Lower lobe of right lung (tissue), 2 donors: ENCODE results near the gene LY86. TPM values are rescaled to one million over a fixed set of nuclear protein-coding genes. Genes with fewer than 3 reads are reported as not detected.

ENCODE experiments used
- ATAC-seq, 2 donors: fragments of 200-7000 bp; cut with Tn5 transposase; one replicate each; pipeline ENCODE4 v1.9.1; 2020 to 2022; ENCODE audit warnings: mild to moderate bottlenecking in 2 of 2, moderate library complexity in 2 of 2
- DNase-seq: peaks from one replicate; pipeline ENCODE4 v3.0.0-alpha.2; 2020
- H3K27ac ChIP-seq: fragments of 200-600 bp; one replicate; pipeline ENCODE4 v1.8.0; 2022
- H3K27me3 ChIP-seq: fragments of 200-600 bp; one replicate; pipeline ENCODE4 v1.8.0; 2022; ENCODE audit warnings: low read depth
- H3K36me3 ChIP-seq: fragments of 200-600 bp; one replicate; pipeline ENCODE4 v1.8.0; 2022; ENCODE audit warnings: mild to moderate bottlenecking
- H3K4me1 ChIP-seq: fragments of 200-600 bp; one replicate; pipeline ENCODE4 v1.8.0; 2022
- H3K4me3 ChIP-seq: fragments of 200-600 bp; one replicate; pipeline ENCODE4 v1.8.0; 2022; ENCODE audit warnings: mild to moderate bottlenecking
- H3K9me3 ChIP-seq: fragments of 200-600 bp; one replicate; pipeline ENCODE4 v1.8.0; 2022
- CTCF ChIP-seq: fragments of 200-600 bp; IDR thresholded peaks from one replicate; pipeline ENCODE4 v1.8.0; 2022; ENCODE audit warnings: antibody characterized with exemption, mild to moderate bottlenecking
- intact Hi-C: fragments of 100-400 bp; cut with DNase I; formaldehyde crosslinking; loops from one replicate; pipeline ENCODE4 v1.11.0; 2022
- total RNA-seq: library from RNA; stranded (reverse); fragmentation: NEBNext Ultra II Directional; extraction: Animal tissue kit (Norgen Biotek cat#: 25700); gene quantifications from one replicate; pipeline ENCODE4 v1.2.1, GENCODE V29; 2021
- donor health status: DM: no; HTN: yes; CAD: no; lungs with severe emphysema.

Gene LY86
- total RNA-seq, 1 donor from 2014 or later: 20.2 TPM

GRCh38 chr6:6682225-6682624 is 93.7 kb downstream of the LY86 start:
- Histone ChIP-seq H3K36me3 (no peaks in the 10 kb centered on the region), H3K27ac (peak overlapping the region; percentile 60), H3K9me3 (no peaks in the 10 kb centered on the region), H3K27me3 (no peaks in the 10 kb centered on the region), H3K4me3 (no peak overlapping the region), H3K4me1 (peaks cover 69% of the 10 kb centered on the region)
- TF ChIP-seq CTCF: no peak
- DNase-seq: no peak
- no peak for ATAC-seq
- intact Hi-C loops: no loop called here

- no peaks in the 10 kb centered on the region for H3K9me3 ChIP-seq
- no peak for DNase-seq
- peaks cover 67% of the 10 kb centered on the region for H3K4me1 ChIP-seq
- intact Hi-C loops: no loop called here
- no peak for TF ChIP-seq CTCF
- ATAC-seq: no peak
- H3K27ac ChIP-seq: no peak overlapping the region
- H3K27me3 ChIP-seq: no peaks in the 10 kb centered on the region
- H3K4me3 ChIP-seq: no peak overlapping the region
- no peaks in the 10 kb centered on the region for H3K36me3 ChIP-seq
Measured at GRCh38 chr6:6683969-6684833, 95.7 kb downstream of the LY86 start.

- intact Hi-C loops: no loop called here
- Histone ChIP-seq H3K4me1 (peaks cover 68% of the 10 kb centered on the region), H3K27ac (no peak overlapping the region)
Measured at GRCh38 chr6:6685249-6686040, 96.9 kb downstream of the LY86 start.

GRCh38 chr6:6686176-6686575 is 97.7 kb downstream of the LY86 start:
- no peak for TF ChIP-seq CTCF
- no peaks in the 10 kb centered on the region for H3K27me3 ChIP-seq
- H3K27ac ChIP-seq: peak overlapping the region; percentile 72
- peaks cover 72% of the 10 kb centered on the region for H3K4me1 ChIP-seq
- H3K36me3 ChIP-seq: no peaks in the 10 kb centered on the region
- DNase-seq (no peak), ATAC-seq (no peak)
- no peaks in the 10 kb centered on the region for H3K9me3 ChIP-seq
- no peak overlapping the region for H3K4me3 ChIP-seq
- intact Hi-C loops: no loop called here

More at GRCh38 chr6:6685249-6686040, 96.9 kb downstream of the LY86 start:
- Histone ChIP-seq H3K27me3 (no peaks in the 10 kb centered on the region), H3K36me3 (no peaks in the 10 kb centered on the region), H3K9me3 (no peaks in the 10 kb centered on the region), H3K4me3 (no peak overlapping the region)
- DNase-seq: no peak
- no peak for TF ChIP-seq CTCF
- no peak for ATAC-seq

- ATAC-seq (peak; percentile 95), DNase-seq (peak; percentile 98)
- no peaks in the 10 kb centered on the region for H3K27me3 ChIP-seq
- intact Hi-C loops: no loop called here
- peaks cover 65% of the 10 kb centered on the region for H3K4me1 ChIP-seq
- no peaks in the 10 kb centered on the region for H3K36me3 ChIP-seq
- H3K27ac ChIP-seq: peak overlapping the region; percentile 74
- no peak for TF ChIP-seq CTCF
- H3K9me3 ChIP-seq: no peaks in the 10 kb centered on the region
- peak overlapping the region; percentile 25 for H3K4me3 ChIP-seq
Measured at GRCh38 chr6:6686748-6687601, 98.5 kb downstream of the LY86 start.
